BE2C (cell line): ENCODE data around the gene SLC39A8.

Experiments used
- DNase-seq: peaks from one replicate; pipeline ENCODE4 v3.0.0-alpha.2; 2020
- H3K27me3 ChIP-seq: fragments of 250-450 bp; sonication (Bioruptor Pico); 2 replicates; pipeline ENCODE4 v1.5.1; 2020; ENCODE audit warnings: mild to moderate bottlenecking
- H3K36me3 ChIP-seq: fragments of 250-450 bp; sonication (Bioruptor Pico); 2 replicates; pipeline ENCODE4 v1.5.1; 2020; ENCODE audit warnings: mild to moderate bottlenecking
- H3K4me1 ChIP-seq: fragments of 250-450 bp; sonication (Bioruptor Pico); 2 replicates; pipeline ENCODE4 v1.5.1; 2020
- H3K4me3 ChIP-seq: 2 replicates; pipeline ENCODE4 v1.5.1; 2011; ENCODE audit warnings: low read depth, low read length
- H3K9me3 ChIP-seq: fragments of 250-450 bp; sonication (Bioruptor Pico); 2 replicates; pipeline ENCODE4 v1.5.1; 2020
- TF ChIP-seq, protein P1 (sequence below): IDR thresholded peaks from 2 replicates; pipeline ENCODE4 v1.5.1; 2012; ENCODE audit warnings: mild to moderate bottlenecking, low read depth, low read length

Gene SLC39A8

DNA sequence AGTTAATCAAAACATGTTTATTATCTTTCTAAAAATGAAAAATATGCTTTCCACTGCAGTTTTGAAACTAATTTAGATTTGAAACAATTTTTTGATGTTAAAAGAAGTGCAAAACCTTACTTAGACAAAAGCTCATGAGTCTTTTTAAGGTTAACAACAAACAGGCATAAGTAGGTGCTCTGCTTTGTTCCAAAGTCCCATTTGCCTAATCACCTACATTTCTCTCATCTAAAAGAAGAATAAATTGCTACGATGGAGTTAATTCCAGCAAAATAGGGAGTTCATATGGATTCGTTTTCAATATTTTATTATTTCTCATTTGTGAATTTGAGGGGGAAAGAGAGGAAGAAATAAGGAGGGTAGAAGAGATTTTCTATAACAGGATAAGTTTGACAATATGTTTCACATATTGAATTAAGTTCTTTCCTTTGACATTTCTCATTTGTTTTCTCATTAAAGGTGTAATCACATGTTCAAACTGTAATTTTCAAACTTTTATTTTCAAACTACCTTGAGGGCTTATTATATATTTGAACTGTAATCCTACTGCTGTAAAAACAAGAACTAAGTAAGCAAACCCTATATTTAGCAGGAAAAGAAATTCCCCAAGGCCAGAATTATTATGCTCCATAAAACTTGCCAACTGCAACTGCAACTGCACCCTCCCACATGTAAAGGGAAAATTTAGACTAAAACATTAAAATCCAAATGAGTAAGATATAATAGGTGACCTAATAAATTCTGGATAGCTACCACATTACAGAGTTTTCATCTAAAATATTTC is 9.6 kb upstream of the SLC39A8 start:
- H3K4me3 ChIP-seq: no peak overlapping the region

DNA sequence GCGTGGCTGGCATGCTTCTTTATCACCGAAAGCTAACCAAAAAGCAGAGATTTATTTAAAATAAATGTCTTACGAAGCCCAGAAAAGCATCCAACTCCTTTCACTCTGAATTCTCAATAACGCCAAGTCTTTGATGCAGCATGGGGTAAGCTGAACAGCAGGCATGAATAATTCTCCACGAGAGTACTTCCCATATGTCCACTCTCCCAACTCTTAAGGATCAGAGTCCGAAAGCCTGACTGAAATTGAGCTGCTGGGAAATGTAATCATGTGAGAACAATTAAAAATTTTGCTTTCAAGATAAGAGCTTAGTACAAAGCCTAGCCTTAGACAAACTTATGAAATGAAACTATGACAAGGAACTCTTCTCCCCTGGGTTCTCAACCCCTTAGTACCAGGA is 7.5 kb upstream of the SLC39A8 start:
- no peaks in the 10 kb centered on the region for H3K4me1 ChIP-seq
- no peaks in the 10 kb centered on the region; the same call in 1 of the 2 replicates for H3K27me3 ChIP-seq
- DNase-seq: no peak
- TF ChIP-seq, protein P1, sequence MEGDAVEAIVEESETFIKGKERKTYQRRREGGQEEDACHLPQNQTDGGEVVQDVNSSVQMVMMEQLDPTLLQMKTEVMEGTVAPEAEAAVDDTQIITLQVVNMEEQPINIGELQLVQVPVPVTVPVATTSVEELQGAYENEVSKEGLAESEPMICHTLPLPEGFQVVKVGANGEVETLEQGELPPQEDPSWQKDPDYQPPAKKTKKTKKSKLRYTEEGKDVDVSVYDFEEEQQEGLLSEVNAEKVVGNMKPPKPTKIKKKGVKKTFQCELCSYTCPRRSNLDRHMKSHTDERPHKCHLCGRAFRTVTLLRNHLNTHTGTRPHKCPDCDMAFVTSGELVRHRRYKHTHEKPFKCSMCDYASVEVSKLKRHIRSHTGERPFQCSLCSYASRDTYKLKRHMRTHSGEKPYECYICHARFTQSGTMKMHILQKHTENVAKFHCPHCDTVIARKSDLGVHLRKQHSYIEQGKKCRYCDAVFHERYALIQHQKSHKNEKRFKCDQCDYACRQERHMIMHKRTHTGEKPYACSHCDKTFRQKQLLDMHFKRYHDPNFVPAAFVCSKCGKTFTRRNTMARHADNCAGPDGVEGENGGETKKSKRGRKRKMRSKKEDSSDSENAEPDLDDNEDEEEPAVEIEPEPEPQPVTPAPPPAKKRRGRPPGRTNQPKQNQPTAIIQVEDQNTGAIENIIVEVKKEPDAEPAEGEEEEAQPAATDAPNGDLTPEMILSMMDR: no peak
- no peaks in the 10 kb centered on the region for H3K9me3 ChIP-seq
- H3K4me3 ChIP-seq: no peak overlapping the region
- no peaks in the 10 kb centered on the region for H3K36me3 ChIP-seq

More for the DNA sequence above, 9.6 kb upstream of the SLC39A8 start:
- no peaks in the 10 kb centered on the region; the same call in 1 of the 2 replicates for H3K27me3 ChIP-seq
- DNase-seq: no peak
- no peaks in the 10 kb centered on the region for H3K9me3 ChIP-seq
- TF ChIP-seq, protein P1: no peak
- H3K36me3 ChIP-seq: no peaks in the 10 kb centered on the region
- no peaks in the 10 kb centered on the region for H3K4me1 ChIP-seq

DNA sequence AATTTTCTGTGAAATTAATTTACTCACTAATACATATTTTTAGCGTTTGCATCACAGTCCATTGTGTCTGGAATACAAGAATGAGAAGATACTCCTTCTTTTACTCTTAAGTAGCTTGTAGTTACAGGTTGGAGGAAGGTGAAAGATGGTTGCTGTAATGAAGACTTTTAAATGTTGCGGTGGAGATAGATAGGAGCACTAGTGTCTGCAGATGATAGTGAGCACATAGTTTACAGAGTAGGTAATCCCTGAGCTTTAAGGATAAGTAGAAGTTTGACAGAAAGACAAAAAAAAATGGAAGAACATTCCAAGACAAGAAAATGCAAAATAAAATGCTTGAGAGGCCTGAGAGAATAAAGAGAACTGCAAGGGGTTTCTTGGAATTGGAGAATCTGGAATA is 5.4 kb upstream of the SLC39A8 start:
- TF ChIP-seq, protein P1: no peak
- H3K9me3 ChIP-seq: no peaks in the 10 kb centered on the region
- DNase-seq: no peak

DNA sequence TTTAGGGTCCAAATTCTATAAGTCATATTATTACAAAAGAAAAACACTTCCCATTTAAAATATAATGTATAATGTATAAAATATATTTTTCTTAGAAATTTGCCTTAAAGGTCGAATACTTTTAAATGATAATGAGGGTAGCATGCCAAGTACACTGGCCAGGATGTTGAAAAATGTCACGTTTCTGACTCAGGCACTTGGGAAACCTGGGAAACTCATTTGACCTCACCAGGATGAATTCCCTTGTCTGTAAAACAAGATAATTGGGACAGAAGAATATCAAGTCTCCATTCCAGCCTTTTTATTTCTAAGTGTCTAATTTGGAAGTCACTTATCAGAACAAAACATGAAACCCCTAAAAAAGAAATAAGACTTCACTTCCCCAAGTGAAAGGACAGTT is 3.4 kb upstream of the SLC39A8 start:
- TF ChIP-seq, protein P1: no peak
- Histone ChIP-seq H3K4me1 (no peaks in the 10 kb centered on the region), H3K27me3 (no peaks in the 10 kb centered on the region; the same call in 1 of the 2 replicates), H3K36me3 (no peaks in the 10 kb centered on the region), H3K9me3 (no peaks in the 10 kb centered on the region), H3K4me3 (no peak overlapping the region)
- no peak for DNase-seq

More for the DNA sequence above, 5.4 kb upstream of the SLC39A8 start:
- H3K36me3 ChIP-seq: no peaks in the 10 kb centered on the region
- no peak overlapping the region for H3K4me3 ChIP-seq
- H3K4me1 ChIP-seq: no peaks in the 10 kb centered on the region
- no peaks in the 10 kb centered on the region; the same call in 1 of the 2 replicates for H3K27me3 ChIP-seq

DNA sequence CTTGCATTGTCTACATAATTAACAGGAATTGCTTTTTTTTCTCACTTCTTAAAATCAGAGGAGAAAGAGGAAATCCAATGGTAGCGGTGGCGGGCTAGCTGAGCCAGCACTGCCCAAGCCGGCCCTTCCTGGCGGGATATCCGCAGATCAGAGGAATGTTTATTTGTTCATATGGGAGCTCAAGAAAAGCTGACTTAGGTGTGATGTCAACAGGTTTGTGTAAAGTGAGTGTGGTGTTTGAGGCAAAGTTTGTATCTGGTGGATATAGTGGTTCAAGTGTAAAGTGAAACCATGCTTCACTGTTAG is 466 bp upstream of the SLC39A8 start:
- no peaks in the 10 kb centered on the region for H3K36me3 ChIP-seq
- TF ChIP-seq, protein P1: no peak
- H3K27me3 ChIP-seq: no peaks in the 10 kb centered on the region
- peak overlapping the region; percentile 84 for H3K4me3 ChIP-seq
- no peaks in the 10 kb centered on the region for H3K4me1 ChIP-seq
- DNase-seq: no peak
- H3K9me3 ChIP-seq: no peaks in the 10 kb centered on the region

DNA sequence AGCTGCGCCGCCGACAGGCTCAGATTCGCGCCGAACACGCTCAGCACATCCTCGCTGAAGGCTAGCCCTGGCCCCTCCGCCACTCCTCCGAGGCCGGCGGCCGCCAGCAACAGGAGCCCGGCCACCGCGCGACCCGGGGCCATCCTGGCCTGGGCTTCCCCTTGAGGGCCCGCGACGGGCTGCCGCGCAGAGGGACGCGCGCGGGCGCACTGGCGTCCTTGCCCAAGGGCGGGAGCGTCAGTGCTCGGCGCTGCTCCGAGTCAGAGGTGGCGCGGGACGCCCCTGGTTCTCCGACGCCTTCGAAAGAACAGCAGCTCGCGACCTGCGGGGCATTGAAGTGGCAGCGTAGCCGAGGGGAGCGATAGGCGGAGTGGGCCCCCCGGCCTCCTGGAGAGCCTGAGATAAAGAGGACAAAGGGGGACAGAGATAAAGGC is 745 bp downstream of the SLC39A8 start:
- Histone ChIP-seq H3K4me1 (no peaks in the 10 kb centered on the region), H3K4me3 (peak overlapping the region; percentile 84), H3K9me3 (no peaks in the 10 kb centered on the region), H3K27me3 (no peaks in the 10 kb centered on the region), H3K36me3 (no peaks in the 10 kb centered on the region)
- peak; percentile 70 for DNase-seq
- TF ChIP-seq, protein P1: no peak
